GM06990 (cell line): ENCODE results near the gene TSPAN3.
A peak's percentile ranks its signal among the peaks of the same experiment; 100 is the strongest.

ENCODE experiments used
- DNase-seq: peaks from one replicate; pipeline ENCODE4 v3.0.0-alpha.2; 2011; ENCODE audit not compliant: insufficient read length; ENCODE audit errors: extremely low read depth
- H3K27me3 ChIP-seq: replicated peaks from 2 replicates; pipeline ENCODE4 v1.6.0; 2011; ENCODE audit warnings: low read length; ENCODE audit not compliant: control insufficient read depth, insufficient read depth
- H3K36me3 ChIP-seq: 2 replicates; pipeline ENCODE4 v1.5.1; 2011; ENCODE audit warnings: low read length; ENCODE audit not compliant: control insufficient read depth, insufficient read depth
- H3K4me3 ChIP-seq: replicated peaks from 2 replicates; pipeline ENCODE4 v1.5.1; 2011; ENCODE audit warnings: low read depth, mild to moderate bottlenecking, control low read depth, low read length
- TF ChIP-seq, protein P1 (sequence below): IDR thresholded peaks from 2 replicates; pipeline ENCODE4 v1.5.1; 2011; ENCODE audit warnings: low read length, control low read depth, mild to moderate bottlenecking, inconsistent platforms; ENCODE audit not compliant: insufficient read depth, poor library complexity, severe bottlenecking

Gene TSPAN3

DNA sequence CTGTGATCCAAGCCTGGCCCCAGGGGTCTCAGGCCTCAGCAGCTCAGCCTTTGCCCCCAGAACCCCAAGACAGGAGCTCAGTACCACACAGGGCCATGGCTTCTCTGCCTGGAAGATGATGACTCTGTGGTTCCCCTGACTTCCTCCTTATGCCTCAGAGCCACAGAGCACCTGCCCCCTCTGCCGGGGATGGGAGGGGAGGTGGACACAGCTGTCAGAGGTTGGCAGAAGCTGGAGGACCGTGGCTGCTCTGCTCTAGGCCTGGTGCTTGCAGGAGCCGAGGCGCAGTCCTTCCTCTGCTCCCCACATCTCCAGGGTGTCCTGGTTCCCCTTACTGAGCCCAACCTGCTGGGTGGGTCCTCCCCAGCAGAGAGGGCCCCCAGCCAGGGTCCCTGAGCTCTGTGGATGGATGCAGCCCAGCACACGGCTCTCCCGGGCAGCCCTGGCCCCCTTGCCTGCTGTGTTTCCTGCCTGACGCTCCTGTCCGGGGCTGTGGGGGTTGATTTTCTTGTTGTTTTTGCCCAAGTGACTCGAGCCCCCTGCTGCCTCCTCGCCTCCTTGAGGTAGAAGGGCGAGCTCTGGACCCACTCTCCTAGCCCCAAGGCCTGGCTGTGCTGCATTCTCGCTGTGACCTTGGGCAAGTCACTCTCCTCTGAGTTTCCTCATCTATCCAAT is 39.4 kb downstream of the TSPAN3 start:
- H3K4me3 ChIP-seq = no peak overlapping the region
- TF ChIP-seq, protein P1, sequence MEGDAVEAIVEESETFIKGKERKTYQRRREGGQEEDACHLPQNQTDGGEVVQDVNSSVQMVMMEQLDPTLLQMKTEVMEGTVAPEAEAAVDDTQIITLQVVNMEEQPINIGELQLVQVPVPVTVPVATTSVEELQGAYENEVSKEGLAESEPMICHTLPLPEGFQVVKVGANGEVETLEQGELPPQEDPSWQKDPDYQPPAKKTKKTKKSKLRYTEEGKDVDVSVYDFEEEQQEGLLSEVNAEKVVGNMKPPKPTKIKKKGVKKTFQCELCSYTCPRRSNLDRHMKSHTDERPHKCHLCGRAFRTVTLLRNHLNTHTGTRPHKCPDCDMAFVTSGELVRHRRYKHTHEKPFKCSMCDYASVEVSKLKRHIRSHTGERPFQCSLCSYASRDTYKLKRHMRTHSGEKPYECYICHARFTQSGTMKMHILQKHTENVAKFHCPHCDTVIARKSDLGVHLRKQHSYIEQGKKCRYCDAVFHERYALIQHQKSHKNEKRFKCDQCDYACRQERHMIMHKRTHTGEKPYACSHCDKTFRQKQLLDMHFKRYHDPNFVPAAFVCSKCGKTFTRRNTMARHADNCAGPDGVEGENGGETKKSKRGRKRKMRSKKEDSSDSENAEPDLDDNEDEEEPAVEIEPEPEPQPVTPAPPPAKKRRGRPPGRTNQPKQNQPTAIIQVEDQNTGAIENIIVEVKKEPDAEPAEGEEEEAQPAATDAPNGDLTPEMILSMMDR = peak; percentile 55
- DNase-seq = peak; percentile 47
- H3K27me3 ChIP-seq = no peaks in the 10 kb centered on the region
- H3K36me3 ChIP-seq = peaks cover 8% of the 10 kb centered on the region

DNA sequence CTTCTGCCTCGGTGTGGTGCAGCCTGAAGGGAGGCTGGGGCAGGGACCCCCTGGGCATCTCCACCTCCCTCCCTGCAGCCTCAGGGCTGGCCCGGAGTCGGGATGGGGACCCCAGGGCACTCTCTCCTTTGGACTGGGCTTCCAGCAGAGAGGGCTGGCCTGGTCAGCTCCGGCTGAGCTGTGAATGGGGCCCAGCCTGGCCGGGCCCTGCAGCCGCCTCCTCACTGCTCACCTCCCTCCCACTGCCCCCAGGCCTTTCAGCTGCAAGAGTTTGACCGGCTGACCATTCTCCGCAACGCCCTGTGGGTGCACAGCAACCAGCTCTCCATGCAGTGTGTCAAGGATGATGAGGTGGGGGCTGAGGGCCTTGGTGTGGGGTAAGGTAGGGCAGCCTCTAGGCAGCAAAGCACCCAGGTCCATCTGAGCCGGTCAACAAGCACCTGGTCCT is 40.0 kb downstream of the TSPAN3 start:
- no peak overlapping the region for H3K4me3 ChIP-seq
- DNase-seq = no peak
- peaks cover 4% of the 10 kb centered on the region for H3K36me3 ChIP-seq
- TF ChIP-seq, protein P1 = no peak
- H3K27me3 ChIP-seq = no peaks in the 10 kb centered on the region

DNA sequence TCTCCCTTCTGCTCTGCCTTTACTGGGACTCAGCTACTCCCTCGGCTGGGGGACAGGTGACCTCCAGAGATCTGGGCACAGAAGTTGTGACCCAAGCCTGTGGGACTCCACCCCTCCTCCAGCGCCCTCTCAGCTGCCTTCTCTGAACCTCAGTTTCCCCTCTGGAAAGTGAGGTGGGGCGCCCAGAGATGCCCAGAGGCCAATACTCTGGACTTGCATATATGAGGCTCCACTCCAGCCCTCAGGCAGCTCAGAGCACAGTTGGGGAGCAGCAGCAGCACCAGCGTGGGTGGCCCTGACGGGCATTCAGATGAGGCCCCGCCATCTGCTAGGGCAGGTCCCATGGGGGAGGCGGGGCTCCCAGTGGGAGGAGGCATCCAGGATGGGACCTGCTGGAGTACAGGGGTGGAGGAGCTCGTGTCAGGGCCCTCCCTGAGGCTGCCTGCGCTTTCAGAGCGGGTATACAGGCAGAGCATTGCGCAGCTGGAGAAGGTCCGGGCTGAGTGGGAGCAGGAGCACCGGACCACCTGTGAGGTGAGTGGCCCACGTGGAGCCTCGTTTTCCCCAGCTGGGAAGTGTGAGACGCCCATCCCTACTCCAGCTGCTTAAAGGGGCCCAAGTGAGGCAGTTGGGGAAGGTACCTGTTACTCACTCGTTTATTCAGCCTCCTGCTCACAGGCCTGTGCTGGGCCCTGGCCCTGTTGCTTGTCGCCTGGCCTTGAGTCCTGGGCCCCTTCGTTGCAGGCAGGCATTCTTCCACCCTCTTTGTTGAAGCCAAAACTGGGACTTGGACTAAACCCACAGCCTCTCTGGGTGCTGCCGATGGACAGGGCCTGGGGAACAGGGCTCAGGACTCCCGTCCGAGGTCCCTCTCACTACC is 40.6 kb downstream of the TSPAN3 start:
- no peak for DNase-seq
- Histone ChIP-seq H3K36me3 (peaks cover 3% of the 10 kb centered on the region), H3K27me3 (no peaks in the 10 kb centered on the region), H3K4me3 (no peak overlapping the region)
- TF ChIP-seq, protein P1 = no peak

DNA sequence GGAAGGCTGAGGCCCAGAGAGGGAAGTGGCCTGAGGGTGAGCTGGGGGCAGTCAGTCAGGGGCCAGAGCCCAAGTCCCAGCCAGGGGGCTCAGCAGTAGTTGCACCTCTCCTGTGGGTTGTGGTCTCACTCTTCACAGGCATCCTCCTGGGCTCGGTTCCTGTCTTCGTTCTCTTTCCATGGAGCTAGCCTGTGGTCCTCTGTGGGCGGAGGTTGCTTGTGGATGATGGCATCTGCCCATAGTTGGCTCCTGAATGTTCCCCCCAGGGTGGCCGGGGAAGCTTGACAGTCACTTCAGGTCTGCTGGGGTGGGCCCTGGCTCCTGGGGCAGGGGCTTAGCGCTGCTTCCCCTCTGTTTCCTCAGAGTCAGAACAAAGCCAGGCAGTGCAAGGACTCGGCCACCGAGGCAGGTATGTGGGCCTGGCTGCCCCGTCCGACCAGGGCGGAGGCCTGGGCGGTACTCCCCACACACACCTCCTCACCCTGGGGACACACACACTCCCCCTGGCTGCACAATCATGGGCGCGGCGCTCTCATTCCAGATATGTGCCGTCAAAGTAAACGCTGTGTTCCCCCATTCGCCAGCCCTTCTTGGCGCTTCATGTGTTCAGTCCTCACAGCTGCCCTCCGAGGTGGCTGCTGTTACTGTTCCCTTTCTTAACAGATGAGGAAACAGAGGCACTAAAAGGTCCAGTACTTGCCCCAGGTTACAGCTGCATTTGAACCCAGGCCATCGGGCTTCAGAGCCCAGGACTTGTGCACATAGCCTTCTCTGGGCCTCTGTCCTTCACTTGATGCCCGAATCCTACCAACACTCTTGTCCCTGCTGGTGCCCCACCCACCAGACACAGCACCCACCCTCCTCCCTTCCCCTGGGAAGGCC is 41.5 kb downstream of the TSPAN3 start:
- no peak overlapping the region for H3K4me3 ChIP-seq
- H3K36me3 ChIP-seq = peaks cover 3% of the 10 kb centered on the region
- no peak for DNase-seq
- TF ChIP-seq, protein P1 = no peak
- no peaks in the 10 kb centered on the region for H3K27me3 ChIP-seq

DNA sequence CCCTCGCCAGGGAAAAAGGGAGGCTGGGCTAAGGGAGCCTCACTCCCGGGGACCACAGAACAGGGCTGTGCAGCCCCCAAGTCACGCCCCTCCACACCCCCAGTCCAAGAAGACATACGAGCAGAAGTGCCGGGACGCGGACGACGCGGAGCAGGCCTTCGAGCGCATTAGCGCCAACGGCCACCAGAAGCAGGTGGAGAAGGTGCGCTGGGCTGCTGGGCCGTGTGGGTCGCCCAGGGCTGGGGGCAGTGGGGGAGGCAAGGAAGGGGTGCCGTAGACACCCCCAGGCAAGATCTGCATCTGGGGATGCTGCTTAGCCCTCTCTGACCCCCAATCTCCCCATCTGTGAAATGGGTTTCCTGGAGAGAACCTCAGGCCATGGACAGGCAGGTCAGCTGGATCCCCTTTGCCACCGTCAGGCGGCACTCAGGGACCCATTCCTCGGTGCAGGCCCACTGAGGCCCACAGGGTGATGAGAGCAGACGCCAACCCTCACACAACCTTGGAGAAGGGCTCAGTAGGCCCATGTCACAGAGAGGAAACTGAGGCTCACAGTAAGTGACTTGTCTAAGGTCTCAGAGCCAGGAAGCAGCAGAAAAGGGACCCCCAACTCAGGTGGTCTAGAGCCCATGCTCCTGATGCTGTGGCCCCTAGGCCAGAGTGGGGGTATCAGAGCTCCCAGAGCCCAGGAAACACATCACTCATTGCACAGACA is 42.3 kb downstream of the TSPAN3 start:
- no peak for DNase-seq
- Histone ChIP-seq H3K27me3 (no peaks in the 10 kb centered on the region), H3K4me3 (no peak overlapping the region), H3K36me3 (peaks cover 3% of the 10 kb centered on the region)
- TF ChIP-seq, protein P1 = no peak
